H1 (cell line): ENCODE results near the gene SCART1.

Experiments
- CEBPB ChIP-seq: IDR thresholded peaks from 2 replicates; pipeline ENCODE4 v1.6.1; 2012; ENCODE audit warnings: low read depth, low read length
- CTCF ChIP-seq, 3 experiments: IDR thresholded peaks; 1 replicate in 2 of 3; 2 replicates in 1 of 3; pipeline versions ENCODE4 v1.5.1 to v1.6.1; 2011; ENCODE audit warnings: low read length in 3 of 3, mild to moderate bottlenecking in 3 of 3, inconsistent platforms in 2 of 3, low read depth in 1 of 3, moderate library complexity in 1 of 3; ENCODE audit not compliant: insufficient read depth in 1 of 3; ENCODE audit errors: control extremely low read depth in 1 of 3
- EP300 ChIP-seq, 2 experiments: IDR thresholded peaks; 1 replicate in 1 of 2; 2 replicates in 1 of 2; pipeline ENCODE4 v1.6.1; 2011 to 2012; ENCODE audit warnings: low read depth in 2 of 2, low read length in 2 of 2, mild to moderate bottlenecking in 2 of 2, borderline replicate concordance in 1 of 2, inconsistent platforms in 1 of 2, moderate library complexity in 1 of 2
- GTF2F1 ChIP-seq: IDR thresholded peaks from 2 replicates; pipeline ENCODE4 v1.6.1; 2012; ENCODE audit warnings: low read depth, low read length, improper control_type of control experiment, borderline replicate concordance
- POLR2A ChIP-seq, 2 experiments: IDR thresholded peaks; 1 replicate in 1 of 2; 2 replicates in 1 of 2; pipeline ENCODE4 v1.6.1; 2011; ENCODE audit warnings: low read depth in 2 of 2, low read length in 2 of 2, mild to moderate bottlenecking in 2 of 2; ENCODE audit errors: control extremely low read depth in 1 of 2
- RXRA ChIP-seq: IDR thresholded peaks from 2 replicates; pipeline ENCODE4 v1.6.1; 2011; ENCODE audit warnings: low read depth, mild to moderate bottlenecking, low read length, moderate library complexity; ENCODE audit not compliant: insufficient read depth
- TAF1 ChIP-seq: IDR thresholded peaks from 2 replicates; pipeline ENCODE4 v1.6.1; 2011; ENCODE audit warnings: mild to moderate bottlenecking, low read depth, low read length

DNA sequence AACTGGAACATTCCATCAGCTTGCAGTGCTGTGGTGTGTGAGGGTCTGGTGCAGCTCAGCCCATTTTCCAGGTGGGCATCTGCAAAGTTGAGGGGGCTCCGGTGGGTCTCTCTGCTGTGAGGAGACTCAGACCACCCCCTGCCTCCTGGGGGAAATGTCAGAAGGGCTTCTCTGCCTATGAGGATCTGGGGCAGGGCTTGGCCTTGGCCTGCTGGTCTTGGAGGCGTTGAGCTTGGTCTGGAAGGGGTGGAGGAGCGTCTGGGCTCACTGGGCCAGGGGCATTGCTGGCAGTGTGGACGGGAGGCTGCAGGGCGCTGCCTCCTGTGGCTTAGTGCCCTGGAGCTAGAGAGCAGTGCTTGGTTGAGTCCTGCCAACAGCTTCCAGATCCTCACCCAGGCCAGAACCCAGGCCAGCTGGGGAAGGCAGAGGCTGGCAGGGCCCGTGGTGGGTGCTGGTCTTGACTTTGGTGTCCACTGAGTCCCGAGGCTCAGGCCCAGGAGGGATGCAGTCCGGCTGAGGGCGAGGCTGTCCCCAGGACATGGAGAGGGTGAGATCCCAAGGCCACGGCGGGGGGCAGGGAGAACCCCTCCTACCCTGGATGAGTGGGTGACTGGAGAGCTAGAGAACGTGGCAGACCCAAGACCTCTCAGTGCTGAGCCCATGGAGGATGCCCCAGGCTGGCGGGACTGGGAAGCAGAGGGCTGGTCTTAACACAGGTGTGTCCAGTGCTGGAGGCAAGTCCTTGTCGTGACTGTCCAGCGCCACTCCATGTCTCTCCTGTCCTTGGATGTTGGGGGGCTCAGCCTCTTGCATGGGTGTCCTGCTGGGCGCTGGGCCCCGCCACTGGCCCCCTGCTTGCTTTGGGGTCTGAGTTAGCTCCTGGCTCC is 32.2 kb upstream of the SCART1 start:
- TF ChIP-seq TAF1 (no peak), POLR2A (IDR thresholded peaks at IDR 0.05; ENCODE audit: control extremely low read depth in 1 of 2, low read depth in 2 of 2, low read length in 2 of 2) (no peak), CTCF (IDR thresholded peaks at IDR 0.05; ENCODE audit: control extremely low read depth in 1 of 3, insufficient read depth in 1 of 3, low read depth in 1 of 3, low read length in 3 of 3) (no peak), GTF2F1 (no peak), RXRA (no peak), CEBPB (no peak), EP300 (IDR thresholded peaks at IDR 0.05; ENCODE audit: borderline replicate concordance in 1 of 2, low read depth in 2 of 2, low read length in 2 of 2) (no peak)
